GM13976 (cell line): Measurements from ENCODE around the gene DNAI7.
A peak's percentile ranks its signal among the peaks of the same experiment; 100 is the strongest.

Source experiments
- DNase-seq: peaks from one replicate; pipeline ENCODE4 v3.0.0; 2012; ENCODE audit warnings: low spot score
- in situ Hi-C: fragments of 300-500 bp; cut with MboI; formaldehyde crosslinking; loops from one replicate; pipeline ENCODE4 v1.12.0; 2022; ENCODE audit warnings: low sequenced_read_pairs, mixed read lengths, inconsistent platforms; ENCODE audit not compliant: unreplicated experiment
- TF ChIP-seq, protein P1 (sequence below): IDR thresholded peaks from 2 replicates; pipeline ENCODE4 v1.5.1; 2012; ENCODE audit warnings: borderline replicate concordance, mild to moderate bottlenecking; ENCODE audit not compliant: insufficient read depth; ENCODE audit errors: extremely low read depth, missing control alignments, control extremely low read depth

DNAI7 gene

DNA sequence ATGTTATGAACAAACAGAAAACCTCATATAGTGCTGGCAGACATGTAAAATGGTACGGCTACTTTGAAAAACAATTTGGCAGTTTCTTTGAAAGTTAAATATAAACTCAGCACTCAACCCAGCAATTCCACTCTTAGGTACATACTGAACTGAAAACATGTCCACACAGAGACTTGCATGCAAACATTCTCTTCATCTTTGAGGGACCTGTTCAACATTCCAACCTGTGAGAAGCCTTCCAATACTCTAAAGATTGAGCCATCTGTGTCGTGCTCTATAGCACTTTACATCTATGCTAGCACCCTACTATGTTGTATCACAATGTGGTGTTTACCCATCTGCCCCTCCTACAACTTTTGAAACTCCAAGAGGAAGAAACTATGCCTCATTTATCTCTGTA, 79.3 kb downstream of the DNAI7 start:
- no peak for DNase-seq
- TF ChIP-seq, protein P1, sequence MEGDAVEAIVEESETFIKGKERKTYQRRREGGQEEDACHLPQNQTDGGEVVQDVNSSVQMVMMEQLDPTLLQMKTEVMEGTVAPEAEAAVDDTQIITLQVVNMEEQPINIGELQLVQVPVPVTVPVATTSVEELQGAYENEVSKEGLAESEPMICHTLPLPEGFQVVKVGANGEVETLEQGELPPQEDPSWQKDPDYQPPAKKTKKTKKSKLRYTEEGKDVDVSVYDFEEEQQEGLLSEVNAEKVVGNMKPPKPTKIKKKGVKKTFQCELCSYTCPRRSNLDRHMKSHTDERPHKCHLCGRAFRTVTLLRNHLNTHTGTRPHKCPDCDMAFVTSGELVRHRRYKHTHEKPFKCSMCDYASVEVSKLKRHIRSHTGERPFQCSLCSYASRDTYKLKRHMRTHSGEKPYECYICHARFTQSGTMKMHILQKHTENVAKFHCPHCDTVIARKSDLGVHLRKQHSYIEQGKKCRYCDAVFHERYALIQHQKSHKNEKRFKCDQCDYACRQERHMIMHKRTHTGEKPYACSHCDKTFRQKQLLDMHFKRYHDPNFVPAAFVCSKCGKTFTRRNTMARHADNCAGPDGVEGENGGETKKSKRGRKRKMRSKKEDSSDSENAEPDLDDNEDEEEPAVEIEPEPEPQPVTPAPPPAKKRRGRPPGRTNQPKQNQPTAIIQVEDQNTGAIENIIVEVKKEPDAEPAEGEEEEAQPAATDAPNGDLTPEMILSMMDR: no peak
- in situ Hi-C loops: no loop called here

DNA sequence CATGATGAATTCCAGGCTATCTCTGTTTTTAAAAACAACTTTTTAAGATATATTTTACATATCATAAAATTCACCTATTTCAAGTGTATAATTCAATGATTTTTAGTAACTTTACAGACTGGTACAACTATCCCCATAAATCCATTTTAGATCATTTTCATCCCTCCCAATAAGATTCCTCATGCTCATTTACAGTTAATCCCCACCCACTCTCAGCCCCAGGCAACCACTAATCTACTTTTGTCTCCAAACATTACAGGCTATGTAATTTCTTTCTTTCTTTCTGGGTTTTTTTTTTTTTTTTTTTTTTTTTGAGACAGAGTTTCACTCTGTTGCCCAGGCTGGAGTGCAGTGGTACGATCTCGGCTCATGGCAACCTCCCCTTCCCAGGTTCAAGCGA, 81.3 kb downstream of the DNAI7 start:
- TF ChIP-seq, protein P1: no peak
- no peak for DNase-seq
- in situ Hi-C loops: no loop called here

DNA sequence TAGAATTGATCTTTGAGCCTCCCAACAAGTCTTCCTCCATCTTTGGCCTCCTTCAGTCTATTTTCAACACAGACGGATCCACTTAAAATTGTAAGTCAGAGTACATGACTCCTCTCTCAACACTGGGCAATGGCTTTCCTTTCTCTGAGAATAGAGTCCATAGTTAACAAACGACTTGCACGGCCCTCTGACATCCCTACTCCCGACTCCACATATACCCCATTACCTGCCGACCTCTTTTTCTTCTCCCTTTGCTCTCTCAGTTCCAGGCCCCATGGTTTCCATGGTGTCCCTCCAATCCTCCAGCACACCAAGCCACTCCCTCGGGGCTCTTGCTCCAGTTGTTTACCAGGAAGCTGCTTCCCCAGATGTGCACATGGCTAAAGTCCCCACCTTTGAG, 84.7 kb downstream of the DNAI7 start:
- no peak for DNase-seq
- TF ChIP-seq, protein P1: no peak
- in situ Hi-C loops: no loop called here

DNA sequence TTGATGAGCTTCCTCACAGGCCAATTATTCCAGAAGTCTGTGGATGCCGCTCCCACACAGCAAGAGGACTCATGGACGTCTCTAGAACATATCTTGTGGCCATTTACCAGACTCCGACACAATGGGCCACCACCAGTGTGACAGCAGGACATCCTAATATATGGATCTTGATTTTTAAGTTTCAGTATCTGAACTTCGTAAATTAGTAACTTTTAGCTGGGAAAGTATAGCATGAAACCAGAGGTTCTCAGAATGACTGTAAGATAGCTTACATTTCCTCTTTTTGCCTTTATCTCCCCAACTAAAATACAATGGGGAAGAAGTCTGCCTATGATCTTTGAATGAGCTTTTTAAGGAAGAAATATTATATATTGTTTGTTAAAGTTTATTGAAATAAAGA, 87.0 kb downstream of the DNAI7 start:
- in situ Hi-C loops: no loop called here
- peak; percentile 51 for DNase-seq
- TF ChIP-seq, protein P1: no peak

DNA sequence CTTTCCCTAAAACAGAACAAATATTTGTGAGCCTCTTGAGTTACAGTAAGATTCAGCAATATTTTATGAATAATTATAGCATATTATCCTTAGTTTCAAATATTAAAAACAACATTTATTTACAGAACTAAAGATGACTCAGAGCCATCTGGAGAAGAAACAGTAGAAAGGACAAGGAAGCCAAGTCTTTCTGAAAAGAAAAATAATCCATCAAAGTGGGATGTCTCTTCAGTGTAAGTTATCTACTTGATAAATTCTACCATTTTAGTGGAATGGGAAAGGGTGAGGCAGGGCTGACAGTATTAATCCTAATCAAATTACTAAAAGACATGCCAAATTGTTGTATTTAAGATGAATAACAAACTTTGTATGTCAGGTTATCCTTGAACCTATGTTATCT, 88.1 kb downstream of the DNAI7 start:
- TF ChIP-seq, protein P1: no peak
- DNase-seq: no peak
- in situ Hi-C loops: no loop called here

DNA sequence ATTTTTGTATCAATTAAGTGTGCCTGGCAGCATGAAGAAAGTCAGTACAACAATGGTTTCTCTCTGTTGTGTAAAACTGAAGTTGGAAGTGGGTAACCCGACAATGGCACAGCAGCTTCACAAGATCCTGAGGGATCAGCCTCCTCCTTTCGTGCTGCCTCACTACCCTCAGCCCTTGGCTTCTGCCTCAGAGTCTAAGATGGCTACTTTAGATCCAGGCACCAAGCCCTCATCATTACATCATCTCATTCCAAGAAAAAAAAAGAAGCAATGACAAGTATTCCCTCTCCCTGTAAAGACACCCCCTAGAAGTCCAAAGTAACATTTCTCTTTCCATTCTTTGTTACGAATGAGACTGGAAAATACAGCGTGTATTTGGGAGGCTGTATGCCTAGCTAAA, 92.6 kb downstream of the DNAI7 start:
- in situ Hi-C loops: no loop called here
- no peak for DNase-seq
- TF ChIP-seq, protein P1: no peak

DNA sequence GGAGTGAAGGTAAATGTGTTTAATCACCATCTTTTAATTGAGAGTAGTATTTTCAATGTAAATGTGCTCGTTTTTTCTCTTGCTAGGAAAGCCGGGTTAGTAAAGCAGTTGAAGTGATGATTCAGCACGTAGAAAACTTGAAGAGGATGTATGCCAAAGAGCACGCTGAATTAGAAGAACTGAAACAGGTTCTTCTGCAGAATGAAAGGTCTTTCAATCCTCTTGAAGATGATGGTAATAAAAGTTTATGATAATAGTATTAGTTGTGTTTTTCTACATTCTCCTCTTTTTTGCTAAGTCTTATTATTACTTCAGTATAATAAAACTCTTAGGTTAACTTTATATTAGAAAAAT, 93.9 kb downstream of the DNAI7 start:
- in situ Hi-C loops: no loop called here
- DNase-seq: no peak
- TF ChIP-seq, protein P1: no peak
